NT2/D1 (cell line): Measurements from ENCODE around the gene HDX.
"Not testable (repeated sequence)": the region's sequence is repeated elsewhere in the genome, so short reads cannot be mapped to it uniquely, and the experiment has no call there.

Source experiments
- DNase-seq: peaks from one replicate; pipeline ENCODE4 v3.0.0-alpha.2; 2011; ENCODE audit warnings: low read depth, low spot score
- H3K27me3 ChIP-seq: 2 replicates; pipeline ENCODE4 v1.6.0; 2011; ENCODE audit warnings: mild to moderate bottlenecking; ENCODE audit not compliant: insufficient read length, insufficient read depth
- H3K36me3 ChIP-seq: 2 replicates; pipeline ENCODE4 v1.6.1; 2011; ENCODE audit warnings: mild to moderate bottlenecking, low read length, mixed read lengths; ENCODE audit not compliant: insufficient read depth, insufficient read length
- H3K4me1 ChIP-seq: 2 replicates; pipeline ENCODE4 v1.5.1; 2011; ENCODE audit not compliant: insufficient read depth, insufficient read length
- H3K4me3 ChIP-seq: 2 replicates; pipeline ENCODE4 v1.5.1; 2011; ENCODE audit warnings: low read depth; ENCODE audit not compliant: insufficient read length
- H3K9ac ChIP-seq: 2 replicates; pipeline ENCODE4 v1.6.0; 2011; ENCODE audit warnings: low read depth; ENCODE audit not compliant: insufficient read length
- H3K9me3 ChIP-seq: 2 replicates; pipeline ENCODE4 v1.5.1; 2011; ENCODE audit warnings: mild to moderate bottlenecking, low read length; ENCODE audit not compliant: insufficient read depth
- SUZ12 ChIP-seq: IDR thresholded peaks from 2 replicates; pipeline ENCODE4 v1.6.1; 2011; ENCODE audit not compliant: insufficient read length, insufficient read depth; ENCODE audit errors: extremely low read depth
- YY1 ChIP-seq: IDR thresholded peaks from 2 replicates; pipeline ENCODE4 v1.6.1; 2011; ENCODE audit not compliant: insufficient read length, insufficient read depth
- ZNF274 ChIP-seq: IDR thresholded peaks from 2 replicates; pipeline ENCODE4 v1.6.1; 2011; ENCODE audit warnings: mild to moderate bottlenecking, low read depth, low read length

The HDX gene

GRCh38 chrX:84336646-84337045 lies 165.6 kb downstream of the HDX start:
- Histone ChIP-seq H3K9me3 (no peaks in the 10 kb centered on the region), H3K36me3 (no peaks in the 10 kb centered on the region), H3K9ac (no peak overlapping the region), H3K4me1 (no peaks in the 10 kb centered on the region), H3K27me3 (no peaks in the 10 kb centered on the region), H3K4me3 (no peak overlapping the region)
- no peak for DNase-seq
- TF ChIP-seq ZNF274 (no peak), YY1 (no peak), SUZ12 (no peak)

GRCh38 chrX:84335121-84335520 lies 167.1 kb downstream of the HDX start:
- no peak overlapping the region for H3K9ac ChIP-seq
- no peak overlapping the region for H3K4me3 ChIP-seq
- H3K36me3 ChIP-seq, result no peaks in the 10 kb centered on the region
- H3K27me3 ChIP-seq, result no peaks in the 10 kb centered on the region
- H3K9me3 ChIP-seq, result no peaks in the 10 kb centered on the region
- no peak for TF ChIP-seq ZNF274
- TF ChIP-seq SUZ12, result no peak
- no peak for TF ChIP-seq YY1
- no peaks in the 10 kb centered on the region for H3K4me1 ChIP-seq
- DNase-seq, result no peak

GRCh38 chrX:84322083-84322827 lies 180.0 kb downstream of the HDX start:
- Histone ChIP-seq H3K27me3 (no peaks in the 10 kb centered on the region), H3K9me3 (no peaks in the 10 kb centered on the region), H3K36me3 (no peaks in the 10 kb centered on the region), H3K9ac (no peak overlapping the region), H3K4me1 (no peaks in the 10 kb centered on the region), H3K4me3 (no peak overlapping the region)
- no peak for TF ChIP-seq ZNF274
- TF ChIP-seq YY1, result no peak
- TF ChIP-seq SUZ12, result no peak
- DNase-seq, result no peak

- Histone ChIP-seq H3K9me3 (no peaks in the 10 kb centered on the region; the same call in 1 of the 2 replicates), H3K27me3 (no peaks in the 10 kb centered on the region), H3K4me3 (no peak overlapping the region), H3K36me3 (no peaks in the 10 kb centered on the region), H3K4me1 (no peaks in the 10 kb centered on the region), H3K9ac (no peak overlapping the region)
- DNase-seq, result no peak
- TF ChIP-seq ZNF274, result no peak
- no peak for TF ChIP-seq SUZ12
- TF ChIP-seq YY1, result no peak
Measured at GRCh38 chrX:84320614-84321013, 181.6 kb downstream of the HDX start.

- Histone ChIP-seq H3K27me3 (no peaks in the 10 kb centered on the region), H3K4me3 (no peak overlapping the region), H3K9me3 (no peaks in the 10 kb centered on the region; the same call in 1 of the 2 replicates), H3K9ac (no peak overlapping the region), H3K36me3 (no peaks in the 10 kb centered on the region), H3K4me1 (no peaks in the 10 kb centered on the region)
- DNase-seq, result no peak
- TF ChIP-seq YY1, result no peak
- TF ChIP-seq ZNF274, result no peak
- no peak for TF ChIP-seq SUZ12
Measured at GRCh38 chrX:84320023-84320422, 182.2 kb downstream of the HDX start.

GRCh38 chrX:84318661-84319060 lies 183.6 kb downstream of the HDX start:
- H3K9ac ChIP-seq, result no peak overlapping the region
- no peak overlapping the region for H3K4me3 ChIP-seq
- TF ChIP-seq ZNF274, result no peak
- TF ChIP-seq YY1, result no peak
- no peak for TF ChIP-seq SUZ12
- H3K36me3 ChIP-seq, result no peaks in the 10 kb centered on the region
- H3K9me3 ChIP-seq, result no peaks in the 10 kb centered on the region; the same call in 1 of the 2 replicates
- no peaks in the 10 kb centered on the region for H3K4me1 ChIP-seq
- DNase-seq, result no peak
- no peaks in the 10 kb centered on the region for H3K27me3 ChIP-seq

GRCh38 chrX:84315946-84316345 lies 186.3 kb downstream of the HDX start:
- H3K27me3 ChIP-seq, H3K9me3 ChIP-seq, H3K4me3 ChIP-seq, H3K4me1 ChIP-seq, H3K36me3 ChIP-seq, H3K9ac ChIP-seq, DNase-seq: not testable (repeated sequence)
